ENCODE measurements around the gene VIPAS39. TPM values are rescaled to one million over a fixed set of nuclear protein-coding genes. Genes with fewer than 3 reads are reported as not detected.

The VIPAS39 gene
- total and polyA plus RNA-seq, 9 of the 15 experiments (the other 6 are each of a cell fraction or from before 2014, with no cell fraction given): 5.7 to 25.6 (median 9.9) TPM

DNA sequence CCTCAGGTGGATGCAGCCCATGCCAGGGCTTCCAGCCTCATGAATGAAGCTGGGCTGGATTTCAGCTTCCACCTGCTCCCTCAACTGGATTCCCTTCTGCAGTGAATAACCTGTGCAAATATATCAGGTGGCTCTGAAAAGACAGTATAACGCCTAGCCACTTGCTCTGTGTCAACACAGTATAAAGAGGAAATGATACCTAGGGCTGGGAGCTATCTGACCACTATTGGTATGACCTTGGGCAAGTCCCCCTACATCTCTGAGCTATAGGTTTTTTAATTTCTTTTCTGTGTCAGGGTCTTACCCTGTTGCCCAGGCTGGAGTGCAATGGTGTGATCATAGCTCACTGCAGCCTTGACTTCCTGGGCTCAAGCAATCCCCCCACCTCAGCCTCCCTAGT is 21.4 kb upstream of the VIPAS39 start (continued):
- TF ChIP-seq, protein P1, sequence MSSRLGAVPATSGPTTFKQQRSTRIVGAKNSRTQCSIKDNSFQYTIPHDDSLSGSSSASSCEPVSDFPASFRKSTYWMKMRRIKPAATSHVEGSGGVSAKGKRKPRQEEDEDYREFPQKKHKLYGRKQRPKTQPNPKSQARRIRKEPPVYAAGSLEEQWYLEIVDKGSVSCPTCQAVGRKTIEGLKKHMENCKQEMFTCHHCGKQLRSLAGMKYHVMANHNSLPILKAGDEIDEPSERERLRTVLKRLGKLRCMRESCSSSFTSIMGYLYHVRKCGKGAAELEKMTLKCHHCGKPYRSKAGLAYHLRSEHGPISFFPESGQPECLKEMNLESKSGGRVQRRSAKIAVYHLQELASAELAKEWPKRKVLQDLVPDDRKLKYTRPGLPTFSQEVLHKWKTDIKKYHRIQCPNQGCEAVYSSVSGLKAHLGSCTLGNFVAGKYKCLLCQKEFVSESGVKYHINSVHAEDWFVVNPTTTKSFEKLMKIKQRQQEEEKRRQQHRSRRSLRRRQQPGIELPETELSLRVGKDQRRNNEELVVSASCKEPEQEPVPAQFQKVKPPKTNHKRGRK (tag; IDR thresholded peaks at IDR 0.05): no peak
- TF ChIP-seq NCOA6 (IDR thresholded peaks at IDR 0.05) (no peak), PHB (CRISPR knock-in tag; IDR thresholded peaks at IDR 0.05) (no peak), HNRNPK (IDR thresholded peaks at IDR 0.05; ENCODE audit: low read depth, low read length, poor library complexity, severe bottlenecking) (no peak), WHSC1 (IDR thresholded peaks at IDR 0.05; ENCODE audit: low read length) (no peak), SNIP1 (IDR thresholded peaks at IDR 0.05; ENCODE audit: low read depth) (no peak), MXI1 (IDR thresholded peaks at IDR 0.05; ENCODE audit: low read depth, low read length) (no peak), COPS2 (conservative IDR thresholded peaks at IDR 0.05) (no peak), SMAD1 (IDR thresholded peaks at IDR 0.05; ENCODE audit: low read depth, low read length, partially characterized antibody) (no peak), GATA2 (CRISPR knock-in tag; IDR thresholded peaks at IDR 0.05) (no peak), GABPB2 (CRISPR knock-in tag; conservative IDR thresholded peaks at IDR 0.05) (no peak)

DNA sequence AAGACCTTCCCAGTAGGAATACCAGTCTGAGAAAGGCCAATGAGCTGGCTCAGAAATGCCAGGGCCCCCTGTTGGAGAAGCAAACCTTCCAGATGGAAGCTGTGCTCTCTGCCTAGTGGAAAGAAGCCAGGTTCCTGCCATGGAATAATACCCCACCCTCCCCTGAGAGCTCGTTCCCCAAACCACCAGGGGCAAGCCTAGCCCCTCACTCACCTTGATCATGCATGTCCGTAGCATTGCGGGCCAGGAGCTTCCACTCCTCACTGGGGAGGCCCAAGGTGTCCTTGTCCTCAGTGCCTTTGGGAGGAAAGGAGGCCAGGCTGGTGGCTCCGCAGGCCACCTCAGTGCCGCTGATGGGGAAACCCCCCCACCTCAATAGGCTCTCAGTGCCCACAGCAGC is 20.6 kb upstream of the VIPAS39 start:
- H3K9me3 ChIP-seq (replicated peaks; ENCODE audit: control insufficient read depth, insufficient read depth, low read depth, low read length): no peaks in the 10 kb centered on the region
- BruUV-seq (replicated peaks): no TSS peak
- in situ Hi-C loops (cut with MboI) (no loop called here), intact Hi-C loops (cut with micrococcal nuclease) (no loop called here)
- ATAC-seq: no peak
- ChIA-PET POLR2A (no interaction called here), CTCF (ENCODE audit: low intra/inter-chr PET ratio) (no interaction called here)
- no peak overlapping the region for H2AFZ ChIP-seq (ENCODE audit: low read depth, low read length)
- no peak for DNase-seq (ENCODE audit: extremely low read depth in 1 of 4, low spot score in 3 of 4)
- H3K4me1 ChIP-seq (replicated peaks in 1 of 2; ENCODE audit: control insufficient read depth in 2 of 2, insufficient read depth in 2 of 2, low read length in 2 of 2): peaks cover 0 to 8% of the 10 kb centered on the region in 2 experiments; a peak in 2 of 5 replicates
- H3K9me1 ChIP-seq (ENCODE audit: control insufficient read depth, insufficient read depth, low read length): no peaks in the 10 kb centered on the region
- no peak overlapping the region for H3K9ac ChIP-seq (ENCODE audit: insufficient read depth in 1 of 2, low read depth in 2 of 2, low read length in 2 of 2)
- peaks cover 4 to 38% of the 10 kb centered on the region in 2 experiments; a peak in 4 of 5 replicates for H3K27me3 ChIP-seq (ENCODE audit: control insufficient read depth in 2 of 2, insufficient read depth in 2 of 2, low read length in 2 of 2)
- 8% methylated on average over 5 of the region's 5 CpGs for WGBS (ENCODE audit: insufficient coverage, low coverage, missing lambda C conversion rate)
- no peak overlapping the region for H3K4me3 ChIP-seq
- no peaks in the 10 kb centered on the region for H3K36me3 ChIP-seq (ENCODE audit: control insufficient read depth, insufficient read depth, low read length)
- no peaks in the 10 kb centered on the region for H4K20me1 ChIP-seq (replicated peaks; ENCODE audit: control insufficient read depth, insufficient read depth, low read length)
- no peaks in the 10 kb centered on the region for H3K79me2 ChIP-seq (ENCODE audit: control insufficient read depth, insufficient read depth, low read length)
- H3K4me2 ChIP-seq (ENCODE audit: insufficient read depth, low read length): no peak overlapping the region
- FAIRE-seq: no peak
- H3K27ac ChIP-seq (ENCODE audit: extremely low read depth, low read depth, low read length): no peak overlapping the region
- TF ChIP-seq PRMT5 (CRISPR knock-in tag; IDR thresholded peaks at IDR 0.05) (no peak), ZNF384 (IDR thresholded peaks at IDR 0.05; ENCODE audit: low read depth, low read length) (no peak), ZNF41 (CRISPR knock-in tag; conservative IDR thresholded peaks at IDR 0.05) (no peak), ZNF699 (CRISPR knock-in tag; IDR thresholded peaks at IDR 0.05; ENCODE audit: insufficient replicate concordance) (no peak), BRCA1 (IDR thresholded peaks at IDR 0.05) (no peak), BRCA1 (CRISPR knock-in tag; IDR thresholded peaks at IDR 0.05) (no peak)
- TF ChIP-seq, protein P2, sequence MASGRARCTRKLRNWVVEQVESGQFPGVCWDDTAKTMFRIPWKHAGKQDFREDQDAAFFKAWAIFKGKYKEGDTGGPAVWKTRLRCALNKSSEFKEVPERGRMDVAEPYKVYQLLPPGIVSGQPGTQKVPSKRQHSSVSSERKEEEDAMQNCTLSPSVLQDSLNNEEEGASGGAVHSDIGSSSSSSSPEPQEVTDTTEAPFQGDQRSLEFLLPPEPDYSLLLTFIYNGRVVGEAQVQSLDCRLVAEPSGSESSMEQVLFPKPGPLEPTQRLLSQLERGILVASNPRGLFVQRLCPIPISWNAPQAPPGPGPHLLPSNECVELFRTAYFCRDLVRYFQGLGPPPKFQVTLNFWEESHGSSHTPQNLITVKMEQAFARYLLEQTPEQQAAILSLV (tag; IDR thresholded peaks at IDR 0.05): no peak
- TF ChIP-seq, protein P3, sequence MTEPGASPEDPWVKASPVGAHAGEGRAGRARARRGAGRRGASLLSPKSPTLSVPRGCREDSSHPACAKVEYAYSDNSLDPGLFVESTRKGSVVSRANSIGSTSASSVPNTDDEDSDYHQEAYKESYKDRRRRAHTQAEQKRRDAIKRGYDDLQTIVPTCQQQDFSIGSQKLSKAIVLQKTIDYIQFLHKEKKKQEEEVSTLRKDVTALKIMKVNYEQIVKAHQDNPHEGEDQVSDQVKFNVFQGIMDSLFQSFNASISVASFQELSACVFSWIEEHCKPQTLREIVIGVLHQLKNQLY (CRISPR knock-in tag; conservative IDR thresholded peaks at IDR 0.05): no peak
